Measurements from ENCODE around the gene EIF5. TPM values are rescaled to one million over a fixed set of nuclear protein-coding genes. Genes with fewer than 3 reads are reported as not detected.

Gene EIF5
- total and polyA plus RNA-seq, 2 of the 8 experiments (the other 6 are each of a cell fraction or from before 2014, with no cell fraction given) = 179 to 323 TPM

GRCh38 chr14:103298620-103299019 lies 35.4 kb upstream of the EIF5 start (continued):
- TF ChIP-seq NANOG (IDR thresholded peaks at IDR 0.05; ENCODE audit: insufficient read depth, low read depth, low read length, poor library complexity, severe bottlenecking) = no peak
- no peak for TF ChIP-seq SRF (IDR thresholded peaks at IDR 0.05; ENCODE audit: low read depth, low read length)
- TF ChIP-seq ATF3 (IDR thresholded peaks at IDR 0.05; ENCODE audit: insufficient read depth, low read depth, low read length) = no peak
